ENCODE measurements around the gene OR1I1.
A peak's percentile ranks its signal among the peaks of the same experiment; 100 is the strongest.
"Not testable (repeated sequence)": the region's sequence is repeated elsewhere in the genome, so short reads cannot be mapped to it uniquely, and the experiment has no call there.

OR1I1 gene, protein sequence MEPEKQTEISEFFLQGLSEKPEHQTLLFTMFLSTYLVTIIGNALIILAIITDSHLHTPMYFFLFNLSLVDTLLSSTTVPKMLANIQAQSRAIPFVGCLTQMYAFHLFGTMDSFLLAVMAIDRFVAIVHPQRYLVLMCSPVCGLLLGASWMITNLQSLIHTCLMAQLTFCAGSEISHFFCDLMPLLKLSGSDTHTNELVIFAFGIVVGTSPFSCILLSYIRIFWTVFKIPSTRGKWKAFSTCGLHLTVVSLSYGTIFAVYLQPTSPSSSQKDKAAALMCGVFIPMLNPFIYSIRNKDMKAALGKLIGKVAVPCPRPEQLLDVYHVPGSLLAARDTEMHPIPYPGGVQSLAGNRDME

DNA sequence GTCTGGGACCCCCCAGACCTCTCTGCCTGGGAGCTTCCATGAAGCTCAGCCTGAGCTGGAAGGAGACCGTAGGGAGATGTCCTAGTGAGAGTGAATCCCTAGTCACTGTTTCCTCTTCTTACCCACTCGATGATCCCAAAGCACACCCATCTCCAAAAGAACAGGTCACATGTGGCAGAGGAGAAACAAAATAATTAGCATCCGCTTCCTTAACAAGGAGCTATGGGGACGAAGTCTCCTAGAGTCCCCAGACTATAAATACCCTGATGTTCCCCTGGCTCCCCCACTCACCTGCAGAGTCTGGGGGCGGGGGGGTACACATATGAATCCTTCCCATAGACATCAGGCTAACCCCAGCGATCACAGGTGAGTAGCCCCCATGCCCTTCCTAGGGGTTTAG is at the start of gene OR1I1:
TSS of gene OR1I1 (plus strand) at position 301 of the 400 bp plus-strand sequence. CDS start 4,855 bp downstream, outside the sequence.
- Mint-ChIP-seq H3K9me3 (no peaks in the 10 kb centered on the region), H3K27ac (peak within 1 kb of the TSS in 1 of 2 donors; percentile 76), H3K4me1 (no peaks in the 10 kb centered on the region), H3K4me3 (no peak within 1 kb of the TSS), H3K27me3 (peaks cover 15% of the 10 kb centered on the region)
- no peak for ATAC-seq
- DNase-seq, result no peak

DNA sequence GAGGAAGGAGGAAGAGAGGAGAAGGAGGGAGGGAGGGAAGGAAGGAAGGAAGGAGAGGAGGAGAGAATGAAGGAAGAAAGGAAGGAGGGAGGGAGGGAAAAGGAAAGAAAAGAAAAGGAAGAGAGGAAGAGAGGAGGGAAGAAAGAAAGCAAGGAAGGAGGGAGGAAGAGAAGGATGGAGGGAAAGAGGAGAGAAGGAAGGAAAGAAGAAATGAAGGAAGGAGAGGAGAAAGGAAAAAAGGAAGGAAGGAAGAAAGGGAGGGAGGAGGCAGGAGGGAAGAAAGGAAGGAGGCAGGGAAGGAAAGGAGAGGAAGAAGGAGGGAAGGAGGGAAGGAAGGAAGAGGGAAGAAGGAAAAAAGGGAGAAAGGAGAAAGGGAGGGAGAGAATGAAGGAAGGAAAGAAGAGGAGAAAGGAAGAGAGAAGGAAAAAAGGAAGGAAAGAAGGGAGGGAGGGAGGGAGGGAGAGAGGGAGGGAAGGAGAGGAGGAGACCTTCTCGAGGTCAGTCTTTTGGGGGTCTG is 46.2 kb upstream of the OR1I1 start:
- H3K27ac Mint-ChIP-seq, result no peak overlapping the region
- no peak overlapping the region for H3K4me3 Mint-ChIP-seq
- H3K9me3 Mint-ChIP-seq, result no peaks in the 10 kb centered on the region
- DNase-seq, result no peak
- H3K4me1 Mint-ChIP-seq, result no peaks in the 10 kb centered on the region
- H3K27me3 Mint-ChIP-seq, result peaks cover 24% of the 10 kb centered on the region
- no peak for ATAC-seq

DNA sequence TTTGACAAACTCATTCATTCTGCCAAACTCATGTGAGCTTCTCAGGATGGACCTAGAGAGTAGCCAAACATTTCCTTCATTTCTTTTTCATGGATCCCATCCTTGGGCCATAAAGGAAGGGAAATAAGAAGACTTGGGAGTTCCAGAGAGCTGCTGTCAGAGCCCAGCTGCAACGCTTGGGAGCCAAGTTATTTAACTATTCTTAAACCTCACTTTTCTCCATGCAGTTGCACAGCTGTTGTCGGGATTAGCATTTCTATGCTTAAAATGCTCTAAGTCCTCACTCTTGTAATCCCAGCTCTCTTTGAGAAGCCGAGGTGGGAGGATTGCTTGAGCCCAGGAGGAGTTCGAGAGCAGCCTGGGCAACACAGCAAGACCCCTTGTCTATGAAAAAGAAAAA is 44.4 kb upstream of the OR1I1 start:
- no peak for ATAC-seq
- H3K27me3 Mint-ChIP-seq, result peaks cover 24% of the 10 kb centered on the region

DNA sequence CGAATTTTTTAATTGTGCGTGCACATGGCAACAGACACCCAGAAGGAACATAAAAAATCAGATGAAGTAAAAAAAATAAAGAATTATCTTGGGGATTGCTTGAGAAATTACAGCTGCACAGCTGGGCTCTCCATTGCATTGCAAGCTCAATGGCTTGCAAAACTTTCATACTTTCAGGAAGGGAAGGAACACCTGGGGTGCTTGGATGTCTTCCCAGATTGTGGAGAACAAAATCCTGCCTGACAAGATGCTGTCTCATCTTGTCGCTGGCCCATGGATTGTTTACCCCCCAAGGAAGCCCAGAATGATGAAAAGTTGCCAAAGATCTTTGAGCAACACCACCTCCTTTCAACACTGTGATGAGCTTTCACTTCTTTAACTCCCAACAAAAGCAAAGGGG is 43.7 kb upstream of the OR1I1 start:
- DNase-seq (no peak), ATAC-seq (no peak)
- no peak overlapping the region for H3K27ac Mint-ChIP-seq
- no peaks in the 10 kb centered on the region for H3K9me3 Mint-ChIP-seq
- no peaks in the 10 kb centered on the region for H3K4me1 Mint-ChIP-seq
- H3K4me3 Mint-ChIP-seq, result no peak overlapping the region
- H3K27me3 Mint-ChIP-seq, result peaks cover 24% of the 10 kb centered on the region

More for the DNA sequence above, 44.4 kb upstream of the OR1I1 start:
- Mint-ChIP-seq H3K4me3 (no peak overlapping the region), H3K4me1 (no peaks in the 10 kb centered on the region), H3K9me3 (no peaks in the 10 kb centered on the region), H3K27ac (no peak overlapping the region)
- no peak for DNase-seq

DNA sequence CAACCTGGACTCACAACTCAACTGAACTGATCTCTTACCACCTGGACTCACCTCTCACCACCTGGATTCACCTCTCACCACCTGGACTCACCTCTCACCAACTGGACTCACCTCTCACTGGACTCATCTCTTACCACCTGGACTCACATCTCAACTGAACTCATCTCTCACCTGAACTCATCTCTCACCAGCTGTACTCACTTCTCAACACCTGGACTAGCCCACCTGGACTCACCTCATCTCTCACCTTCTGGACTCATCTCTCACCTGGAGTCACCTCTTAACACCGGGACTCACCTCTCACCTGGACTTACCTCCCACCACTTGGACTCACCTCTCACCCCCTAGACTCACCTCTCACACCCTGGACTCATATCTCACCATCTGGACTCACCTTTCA is 40.0 kb upstream of the OR1I1 start:
- no peaks in the 10 kb centered on the region for H3K9me3 Mint-ChIP-seq
- DNase-seq (no peak), ATAC-seq (no peak)
- no peak overlapping the region for H3K27ac Mint-ChIP-seq
- no peaks in the 10 kb centered on the region for H3K4me1 Mint-ChIP-seq
- H3K27me3 Mint-ChIP-seq, result peaks cover 8% of the 10 kb centered on the region
- H3K4me3 Mint-ChIP-seq, result no peak overlapping the region

DNA sequence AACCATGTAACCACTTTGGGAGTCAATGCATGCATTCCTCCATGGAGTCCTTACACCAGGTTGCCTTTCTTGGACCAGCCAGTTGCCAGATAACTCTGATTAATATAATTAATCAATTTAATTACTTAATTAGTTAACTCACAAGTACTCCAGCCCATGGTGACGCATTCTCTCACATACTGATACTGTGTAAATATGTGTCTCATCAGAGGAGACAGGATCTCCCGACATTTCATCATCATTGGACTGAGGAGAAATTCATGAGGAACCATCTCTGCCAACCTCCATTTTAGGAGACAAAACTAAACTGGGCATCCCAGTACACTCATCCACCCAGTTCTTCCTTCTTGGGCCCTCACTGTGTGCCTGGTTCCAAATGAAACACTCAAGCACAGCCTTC is 39.2 kb upstream of the OR1I1 start:
- Mint-ChIP-seq H3K4me1 (no peaks in the 10 kb centered on the region), H3K4me3 (no peak overlapping the region), H3K9me3 (no peaks in the 10 kb centered on the region), H3K27me3 (peaks cover 6% of the 10 kb centered on the region), H3K27ac (no peak overlapping the region)
- DNase-seq (no peak), ATAC-seq (no peak)

DNA sequence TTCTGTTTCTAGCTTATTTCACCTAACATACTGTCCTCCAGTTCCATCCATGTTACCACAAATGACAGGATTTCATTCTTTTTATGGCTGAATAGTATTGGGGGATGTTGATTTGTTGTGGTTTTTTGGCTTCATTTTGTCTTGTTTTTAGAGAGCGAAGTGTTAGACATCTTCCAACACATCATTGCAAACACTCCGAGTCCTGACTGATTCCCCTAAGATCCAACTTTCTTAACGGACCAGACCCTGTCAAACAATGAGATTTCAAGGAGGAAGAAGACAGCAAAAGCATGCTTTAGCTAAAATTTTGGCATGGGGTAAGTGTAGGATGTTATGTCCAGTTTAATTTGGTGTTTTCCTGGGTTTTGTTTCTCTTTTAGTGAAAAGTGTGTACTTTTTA is 36.5 kb upstream of the OR1I1 start:
- Mint-ChIP-seq H3K9me3 (no peaks in the 10 kb centered on the region), H3K27me3 (peaks cover 17% of the 10 kb centered on the region), H3K4me1 (no peaks in the 10 kb centered on the region), H3K4me3 (no peak overlapping the region), H3K27ac (no peak overlapping the region)
- ATAC-seq, result no peak
- DNase-seq, result no peak

DNA sequence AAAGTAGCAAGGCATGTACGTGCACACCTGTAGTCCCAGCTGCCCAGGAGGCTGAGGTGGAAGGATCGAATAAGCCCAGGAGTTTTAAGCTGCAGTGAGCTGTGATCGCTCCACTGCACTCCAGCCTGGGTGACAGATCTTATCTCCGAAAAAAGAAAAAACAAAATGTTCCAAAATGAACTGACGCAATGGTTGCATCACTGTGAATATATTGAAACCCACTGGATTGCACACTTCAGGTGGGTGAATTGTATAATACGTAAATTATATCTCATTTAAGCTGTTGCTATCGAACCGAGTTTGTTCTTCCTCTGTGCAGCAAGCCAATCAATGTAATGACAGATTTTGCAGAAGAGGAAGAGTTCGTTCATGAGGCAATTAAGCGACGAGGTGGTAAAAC is 34.3 kb upstream of the OR1I1 start:
- DNase-seq (no peak), ATAC-seq (no peak)
- Mint-ChIP-seq H3K27ac (no peak overlapping the region), H3K4me1 (no peaks in the 10 kb centered on the region), H3K27me3 (peaks cover 26% of the 10 kb centered on the region), H3K4me3 (no peak overlapping the region), H3K9me3 (no peaks in the 10 kb centered on the region)

DNA sequence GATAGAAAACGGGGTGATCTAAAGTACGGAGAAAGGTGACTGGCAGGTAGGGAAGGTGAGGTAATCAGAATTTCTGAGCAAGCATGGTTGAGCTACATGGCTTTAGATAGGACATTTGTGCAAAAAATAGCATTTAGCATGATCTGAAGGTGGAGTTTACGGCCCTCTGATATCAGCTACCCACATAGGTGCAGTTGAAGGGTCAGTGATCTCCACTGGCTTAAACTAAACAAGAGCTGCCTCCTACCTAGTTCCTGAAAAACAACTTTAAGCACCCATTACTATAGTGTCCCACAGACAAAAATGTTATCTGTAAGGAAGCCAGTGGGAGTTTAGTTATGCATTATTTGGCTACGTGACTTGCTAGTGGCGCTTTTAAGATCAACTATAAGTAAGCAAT is 33.9 kb upstream of the OR1I1 start:
- DNase-seq (no peak), ATAC-seq (no peak)
- Mint-ChIP-seq H3K9me3 (no peaks in the 10 kb centered on the region), H3K4me3 (no peak overlapping the region), H3K27me3 (peaks cover 26% of the 10 kb centered on the region), H3K27ac (no peak overlapping the region), H3K4me1 (no peaks in the 10 kb centered on the region)

DNA sequence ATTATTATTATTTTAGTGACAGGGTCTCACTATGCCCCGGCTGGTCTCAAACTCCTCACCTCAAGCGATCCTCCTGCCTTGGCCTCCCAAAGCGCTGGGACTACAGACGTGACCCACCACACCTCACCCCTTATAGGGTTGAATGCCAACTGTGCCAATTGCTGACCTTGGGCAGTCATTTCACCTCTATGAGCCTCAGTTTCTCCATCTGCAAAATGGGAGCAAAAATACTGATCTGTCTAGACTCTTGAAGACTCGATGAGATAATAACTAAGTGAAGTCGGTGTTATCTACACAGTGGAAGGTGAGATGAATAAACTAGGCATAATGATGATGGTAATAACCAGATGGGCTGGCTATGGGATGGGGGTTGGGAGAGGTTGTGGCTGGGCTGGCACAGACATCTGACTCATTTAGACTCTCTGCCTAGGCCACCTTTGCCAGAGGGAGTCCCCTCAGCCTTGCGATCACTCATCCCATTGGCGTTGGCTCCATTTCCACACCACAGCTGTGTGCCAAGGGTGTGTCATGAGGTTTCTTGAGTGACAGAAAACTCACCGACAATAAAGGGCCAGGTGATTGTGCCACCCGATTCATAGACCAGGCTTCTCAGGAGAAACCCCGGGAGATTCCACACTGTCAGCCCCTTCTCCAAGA is 33.0 kb upstream of the OR1I1 start, which contains the start of gene CASP14:
TSS of gene CASP14 (plus strand) at position 596 of the 657 bp plus-strand sequence. CDS start 2,772 bp downstream, outside the sequence.
- no peaks in the 10 kb centered on the region for H3K4me1 Mint-ChIP-seq
- H3K9me3 Mint-ChIP-seq, result no peaks in the 10 kb centered on the region
- ATAC-seq (no peak), DNase-seq (no peak)
- no peak within 1 kb of the TSS for H3K4me3 Mint-ChIP-seq
- no peak within 1 kb of the TSS for H3K27ac Mint-ChIP-seq
- H3K27me3 Mint-ChIP-seq, result peaks cover 26% of the 10 kb centered on the region

DNA sequence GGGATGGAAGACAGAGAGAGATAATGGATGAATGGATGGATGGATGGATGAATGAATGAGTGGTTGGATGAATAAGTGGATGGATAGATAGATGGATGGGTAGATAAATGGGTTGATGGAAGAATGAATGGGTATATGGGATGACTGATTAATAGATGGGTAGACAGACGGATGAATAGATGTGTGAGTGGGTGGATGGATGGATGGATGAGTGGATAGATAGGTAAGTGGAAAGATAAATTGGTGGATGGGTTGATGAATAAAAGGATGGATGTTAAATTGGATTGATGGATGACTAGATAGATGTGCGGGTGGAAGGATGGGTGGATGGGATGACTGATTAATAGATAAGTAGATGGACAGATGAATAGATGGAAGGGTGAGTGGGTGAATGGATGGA is 31.4 kb upstream of the OR1I1 start:
- Mint-ChIP-seq H3K4me1 (no peaks in the 10 kb centered on the region), H3K4me3 (no peak overlapping the region), H3K27ac (no peak overlapping the region), H3K27me3 (peaks cover 29% of the 10 kb centered on the region), H3K9me3 (no peaks in the 10 kb centered on the region)
- ATAC-seq (no peak), DNase-seq (no peak)

DNA sequence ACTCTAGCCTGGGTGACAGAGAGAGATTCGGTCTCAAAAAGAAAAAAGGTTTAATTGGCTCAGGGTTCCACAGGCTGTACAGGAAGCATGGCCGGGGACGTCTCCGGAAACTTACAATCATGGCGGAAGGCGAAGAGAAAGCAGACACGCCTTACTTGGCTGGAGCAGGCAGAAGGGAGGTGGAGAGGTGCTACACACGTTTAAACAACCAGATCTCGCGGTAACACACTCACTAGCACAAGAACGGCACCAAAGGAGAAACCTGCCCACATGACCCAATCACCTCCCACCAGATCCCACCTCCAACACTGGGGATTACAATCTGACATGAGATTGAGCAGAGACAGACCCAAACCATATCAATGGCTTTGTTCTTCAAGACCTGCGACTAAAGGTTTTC is 20.0 kb upstream of the OR1I1 start:
- Mint-ChIP-seq H3K9me3 (no peaks in the 10 kb centered on the region), H3K27ac (no peak overlapping the region)

DNA sequence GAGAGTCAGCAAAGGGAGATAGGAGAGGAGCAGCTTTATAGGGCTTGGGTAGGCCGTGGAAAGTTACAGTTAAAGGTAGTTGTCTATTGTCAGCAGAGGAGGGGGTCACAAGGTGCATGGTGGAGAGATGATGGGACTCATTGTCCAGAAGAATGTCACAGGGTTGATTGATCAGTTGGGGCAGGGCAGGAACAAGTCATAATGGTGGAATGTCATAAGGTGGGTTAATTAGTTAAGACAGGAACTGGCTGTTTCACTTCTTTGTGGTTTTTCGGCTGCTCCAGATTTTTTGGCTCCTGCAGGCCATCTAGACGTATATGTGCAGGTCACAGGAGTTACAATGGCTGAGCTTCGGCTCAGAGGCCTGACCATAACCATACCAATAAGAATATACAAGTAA is 11.6 kb upstream of the OR1I1 start:
- not testable (repeated sequence) for H3K4me3 Mint-ChIP-seq, H3K27ac Mint-ChIP-seq, ATAC-seq

More for the DNA sequence above, 20.0 kb upstream of the OR1I1 start:
- Mint-ChIP-seq H3K27me3 (peaks cover 38% of the 10 kb centered on the region), H3K4me1 (no peaks in the 10 kb centered on the region), H3K4me3 (no peak overlapping the region)
- ATAC-seq, result no peak
- DNase-seq, result no peak

DNA sequence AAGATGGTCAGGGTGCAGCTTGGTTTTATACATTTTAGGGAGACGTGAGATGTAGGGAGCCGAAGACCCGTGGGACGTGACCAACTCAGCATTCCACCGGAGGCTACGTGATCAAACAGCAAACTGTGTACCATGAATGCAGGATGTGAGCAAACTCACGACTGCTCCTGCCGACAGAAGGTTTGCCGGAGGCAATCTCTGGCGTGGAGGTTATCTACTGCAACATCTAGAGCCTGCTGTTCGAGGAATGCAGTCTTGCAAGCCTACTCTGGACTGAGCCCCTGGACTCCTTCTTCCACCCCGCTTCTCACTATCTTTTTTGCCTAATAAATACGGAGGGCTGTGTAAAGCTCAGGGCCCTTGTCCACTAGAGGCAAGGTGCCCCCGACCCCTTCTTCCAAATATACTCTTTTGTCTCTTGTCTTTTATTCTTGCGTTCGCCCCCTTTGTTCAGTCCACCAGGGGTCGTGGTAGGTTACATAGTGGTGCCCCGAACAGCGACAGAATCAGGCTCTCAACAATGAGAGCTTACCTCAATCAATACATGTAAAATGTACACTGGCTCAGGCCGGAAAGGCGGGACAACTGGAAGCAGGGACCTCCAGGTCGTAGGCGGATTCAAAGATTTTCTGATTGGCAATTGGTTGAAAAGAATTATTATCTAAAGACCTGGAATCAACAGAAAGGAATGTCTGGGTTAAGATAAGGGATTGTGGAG is 8.9 kb upstream of the OR1I1 start:
- DNase-seq (no peak), ATAC-seq (no peak)
- Mint-ChIP-seq H3K4me1 (no peaks in the 10 kb centered on the region), H3K9me3 (no peaks in the 10 kb centered on the region), H3K4me3 (no peak overlapping the region), H3K27ac (no peak overlapping the region), H3K27me3 (no peaks in the 10 kb centered on the region)

More for the DNA sequence above, 11.6 kb upstream of the OR1I1 start:
- DNase-seq, H3K27me3 Mint-ChIP-seq, H3K9me3 Mint-ChIP-seq, H3K4me1 Mint-ChIP-seq: not testable (repeated sequence)

DNA sequence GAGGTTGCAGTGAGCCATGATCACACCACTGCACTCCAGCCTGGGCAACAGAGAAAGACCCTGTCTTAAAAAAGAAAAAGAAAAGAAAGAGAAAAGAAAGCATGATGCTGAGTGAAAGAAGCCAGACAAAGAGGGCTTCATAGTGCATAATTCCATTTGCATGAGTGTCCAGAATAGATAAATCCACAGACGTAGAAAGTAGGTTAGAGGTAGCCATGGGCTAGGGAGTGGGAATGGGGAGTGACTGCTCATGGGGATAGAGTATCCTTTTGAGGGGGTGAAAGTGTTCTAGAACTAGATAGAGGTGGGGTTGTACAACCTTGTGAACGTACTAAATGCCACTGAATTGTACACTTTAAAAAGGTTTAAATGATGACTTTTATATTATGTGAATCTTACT is 7.6 kb upstream of the OR1I1 start:
- no peak overlapping the region for H3K4me3 Mint-ChIP-seq
- no peaks in the 10 kb centered on the region for H3K9me3 Mint-ChIP-seq
- ATAC-seq (no peak), DNase-seq (no peak)
- no peaks in the 10 kb centered on the region for H3K4me1 Mint-ChIP-seq
- no peak overlapping the region for H3K27ac Mint-ChIP-seq
- H3K27me3 Mint-ChIP-seq, result no peaks in the 10 kb centered on the region

DNA sequence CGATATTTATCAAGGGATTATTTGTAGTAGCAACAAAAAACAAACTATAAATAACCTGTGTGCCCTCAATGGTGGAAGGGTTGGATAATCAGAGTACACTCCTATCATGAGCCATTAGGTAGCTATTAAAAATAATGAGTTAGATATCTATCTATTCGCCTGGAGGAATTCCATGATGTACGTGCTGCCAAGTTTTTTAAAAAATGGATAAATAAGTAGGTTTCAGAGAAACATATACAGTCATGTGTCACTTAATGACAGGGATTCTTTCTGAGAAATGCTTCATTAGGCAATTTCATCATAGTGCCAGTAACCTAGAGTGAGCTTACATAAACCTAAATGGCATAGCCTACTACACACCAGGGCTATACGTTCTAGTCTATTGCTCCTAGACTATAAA is 6.2 kb upstream of the OR1I1 start:
- H3K27ac Mint-ChIP-seq, result no peak overlapping the region
- no peak for DNase-seq
- H3K9me3 Mint-ChIP-seq, result no peaks in the 10 kb centered on the region
- no peaks in the 10 kb centered on the region for H3K27me3 Mint-ChIP-seq
- H3K4me3 Mint-ChIP-seq, result no peak overlapping the region
- H3K4me1 Mint-ChIP-seq, result no peaks in the 10 kb centered on the region
- ATAC-seq, result no peak

All from stimulated activated naive CD8-positive, alpha-beta T cell treated with anti-CD3 and anti-CD28 coated beads, Interleukin-15, amount 100 ng/mL, for 72 hours (primary cell).